ENCODE results near the gene HOXC9. TPM values are rescaled to one million over a fixed set of nuclear protein-coding genes. Genes with fewer than 3 reads are reported as not detected.
"Not testable (repeated sequence)": the region's sequence is repeated elsewhere in the genome, so short reads cannot be mapped to it uniquely, and the experiment has no call there.

HOXC9 gene
- total RNA-seq, 1 donor from 2014 or later = not detected

- POLR2A ChIA-PET = interaction anchor here (0.5 kb wide), 1 partner anchor 222 kb away, joined by 3 read pairs; no protein-coding TSS in a partner anchor
- ATAC-seq (ENCODE audit: low read depth) = no peak
- peaks cover 74% of the 10 kb centered on the region for H3K27me3 Mint-ChIP-seq
- CTCF ChIA-PET = interaction anchor here (0.9 to 2.4 kb wide), 4 partner anchors 9 to 166 kb away, joined by 3 to 7 read pairs (median 4); no protein-coding TSS in a partner anchor
- no peak for TF ChIP-seq CTCF (IDR thresholded peaks at IDR 0.05)
- no peak overlapping the region for H3K4me3 Mint-ChIP-seq
- H3K4me1 Mint-ChIP-seq = no peaks in the 10 kb centered on the region
- no peak for DNase-seq
- no peak overlapping the region for H3K27ac Mint-ChIP-seq
- no peaks in the 10 kb centered on the region for H3K36me3 Mint-ChIP-seq (ENCODE audit: low read depth)
- intact Hi-C loops (cut with micrococcal nuclease) = no loop called here
- no peaks in the 10 kb centered on the region for H3K9me3 Mint-ChIP-seq
Observed at GRCh38 chr12:54041097-54041690, 41.2 kb downstream of the HOXC9 start.

DNA sequence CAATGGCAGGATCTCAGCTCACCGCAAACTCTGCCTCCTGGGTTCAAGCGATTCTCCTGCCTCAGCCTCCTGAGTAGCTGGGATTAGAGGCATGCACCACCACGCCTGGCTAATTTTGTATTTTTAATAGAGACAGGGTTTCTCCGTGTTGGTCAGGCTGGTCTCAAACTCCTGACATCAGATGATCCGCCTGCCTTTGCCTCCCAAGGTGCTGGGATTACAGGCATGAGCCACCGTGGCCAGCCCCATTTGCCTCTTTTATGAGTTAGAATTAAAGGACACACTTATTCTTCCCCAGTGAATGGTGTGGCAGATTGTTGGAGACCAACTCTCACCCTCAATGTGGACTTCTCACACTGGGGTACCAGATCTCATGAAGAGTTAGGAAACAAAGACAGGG, 42.1 kb downstream of the HOXC9 start:
- H3K27ac Mint-ChIP-seq; H3K36me3 Mint-ChIP-seq (ENCODE audit: low read depth); H3K4me1 Mint-ChIP-seq; H3K9me3 Mint-ChIP-seq; intact Hi-C loops (cut with micrococcal nuclease); ATAC-seq (ENCODE audit: low read depth); DNase-seq; H3K4me3 Mint-ChIP-seq: not testable (repeated sequence)
- CTCF ChIA-PET = interaction anchor here (1.0 kb wide), 1 partner anchor 159 kb away, joined by 3 read pairs; no protein-coding TSS in a partner anchor
- peaks cover 79% of the 10 kb centered on the region for H3K27me3 Mint-ChIP-seq
- POLR2A ChIA-PET = interaction anchor here (0.7 kb wide), 1 partner anchor 998 kb away, joined by 6 read pairs; no protein-coding TSS in a partner anchor

DNA sequence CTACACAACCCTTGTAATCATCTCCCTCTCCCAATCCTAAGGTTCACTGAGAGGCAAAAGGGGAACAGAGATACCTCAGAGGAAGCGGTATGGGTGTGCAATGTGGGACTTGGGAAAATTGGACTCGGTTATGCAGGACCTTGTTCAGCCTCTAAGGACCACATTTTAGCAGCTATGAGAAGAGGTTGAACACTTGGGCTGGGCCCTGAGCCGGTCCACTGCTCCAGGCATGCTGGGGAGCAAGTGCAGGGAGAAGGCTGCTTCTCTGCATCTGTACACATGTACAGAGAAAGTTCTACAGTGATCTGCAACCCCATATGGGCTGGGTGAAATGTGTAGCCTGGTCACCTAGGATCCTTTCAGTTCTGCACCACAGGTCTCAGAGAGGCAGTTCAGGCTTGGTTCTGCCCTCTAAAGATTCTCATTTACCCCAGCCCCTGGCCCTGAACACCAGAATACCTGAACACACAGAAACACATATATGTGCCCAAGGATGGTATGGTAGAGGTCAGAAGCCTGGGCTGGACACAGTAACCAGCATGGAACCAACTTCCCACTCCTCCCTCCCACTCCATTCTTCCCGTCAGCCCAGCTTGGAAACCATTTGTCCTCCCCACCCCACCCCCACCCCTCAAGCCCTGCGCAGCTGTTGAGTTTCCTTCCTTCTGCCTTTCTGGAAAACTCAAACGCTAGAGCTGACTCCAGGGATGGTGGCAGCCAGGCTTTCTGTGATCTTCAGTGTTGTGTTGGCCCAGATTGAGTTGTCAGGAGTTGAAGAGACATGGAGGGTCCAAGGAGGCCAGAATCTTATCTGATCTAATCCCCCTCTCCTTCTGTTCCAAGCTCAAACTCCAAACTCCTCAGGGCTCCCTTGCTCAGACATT, 43.3 kb downstream of the HOXC9 start:
- Mint-ChIP-seq H3K9me3 (no peaks in the 10 kb centered on the region), H3K4me1 (peaks cover 9% of the 10 kb centered on the region), H3K36me3 (ENCODE audit: low read depth) (no peaks in the 10 kb centered on the region), H3K4me3 (no peak overlapping the region), H3K27ac (no peak overlapping the region), H3K27me3 (peaks cover 77% of the 10 kb centered on the region)
- DNase-seq = no peak
- ATAC-seq (ENCODE audit: low read depth) = no peak
- ChIA-PET CTCF (no interaction called here), POLR2A (interaction anchor here (1.0 kb wide), 1 partner anchor 10 kb away, joined by 3 read pairs; the partner anchor contains the start of gene HOXC4)
- no peak for TF ChIP-seq CTCF (IDR thresholded peaks at IDR 0.05)
- intact Hi-C loops (cut with micrococcal nuclease) = no loop called here

GRCh38 chr12:54044425-54045103, 44.6 kb downstream of the HOXC9 start:
- no peak for TF ChIP-seq CTCF (IDR thresholded peaks at IDR 0.05)
- ChIA-PET POLR2A (interaction anchor here (0.7 to 1.1 kb wide), 2 partner anchors 9 to 265 kb away, joined by 3 to 5 read pairs; partner anchors contain the start of gene HOXC4), CTCF (interaction anchor here (0.6 kb wide), 1 partner anchor 92 kb away, joined by 7 read pairs; no protein-coding TSS in a partner anchor)
- ATAC-seq (ENCODE audit: low read depth) (no peak), DNase-seq (no peak)
- H3K27me3 Mint-ChIP-seq = peaks cover 78% of the 10 kb centered on the region
- no peaks in the 10 kb centered on the region for H3K36me3 Mint-ChIP-seq (ENCODE audit: low read depth)
- no peak overlapping the region for H3K4me3 Mint-ChIP-seq
- H3K9me3 Mint-ChIP-seq = no peaks in the 10 kb centered on the region
- H3K27ac Mint-ChIP-seq = no peak overlapping the region
- peaks cover 9% of the 10 kb centered on the region for H3K4me1 Mint-ChIP-seq
- intact Hi-C loops (cut with micrococcal nuclease) = loop anchor here (5.0 kb wide), 1 partner anchor 37 kb away; the partner anchor contains the start of gene HOXC8

DNA sequence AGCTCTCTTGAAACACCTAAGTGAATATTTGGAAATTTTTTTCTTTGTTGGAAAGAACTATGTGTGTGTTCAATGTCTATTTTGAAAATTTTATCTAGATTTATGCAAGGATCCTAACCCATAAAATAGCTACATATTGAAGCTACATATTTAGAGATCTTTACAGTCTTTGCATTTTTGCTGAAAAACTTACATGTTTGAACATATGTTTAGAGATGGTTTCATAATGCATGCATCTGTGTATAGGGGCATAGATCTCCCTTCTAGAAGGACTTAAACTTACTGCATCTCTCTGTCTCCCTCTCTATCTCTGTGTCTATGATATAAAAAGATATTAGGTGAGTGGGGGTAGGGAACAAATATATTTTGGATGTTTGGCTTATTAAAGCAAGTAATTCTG, 45.4 kb downstream of the HOXC9 start:
- no peak overlapping the region for H3K27ac Mint-ChIP-seq
- intact Hi-C loops (cut with micrococcal nuclease) = loop anchor here (5.0 kb wide), 1 partner anchor 38 kb away; the partner anchor contains the start of gene HOXC8

More for the DNA sequence above, 45.4 kb downstream of the HOXC9 start:
- Mint-ChIP-seq H3K4me3 (no peak overlapping the region), H3K4me1 (peaks cover 15% of the 10 kb centered on the region), H3K27me3 (peaks cover 78% of the 10 kb centered on the region), H3K9me3 (no peaks in the 10 kb centered on the region), H3K36me3 (ENCODE audit: low read depth) (no peaks in the 10 kb centered on the region)
- no peak for TF ChIP-seq CTCF (IDR thresholded peaks at IDR 0.05)
- DNase-seq (no peak), ATAC-seq (ENCODE audit: low read depth) (no peak)
- ChIA-PET CTCF (interaction anchor here (0.6 kb wide), 1 partner anchor 91 kb away, joined by 7 read pairs; no protein-coding TSS in a partner anchor), POLR2A (interaction anchor here (1.1 kb wide), 1 partner anchor 8 kb away, joined by 5 read pairs; the partner anchor contains the start of gene HOXC4)

All from activated B cell treated with CpG ODN at 0.5 μM for 24 hours (primary cell).